ENCODE data around the gene RBCK1.

The RBCK1 gene

DNA sequence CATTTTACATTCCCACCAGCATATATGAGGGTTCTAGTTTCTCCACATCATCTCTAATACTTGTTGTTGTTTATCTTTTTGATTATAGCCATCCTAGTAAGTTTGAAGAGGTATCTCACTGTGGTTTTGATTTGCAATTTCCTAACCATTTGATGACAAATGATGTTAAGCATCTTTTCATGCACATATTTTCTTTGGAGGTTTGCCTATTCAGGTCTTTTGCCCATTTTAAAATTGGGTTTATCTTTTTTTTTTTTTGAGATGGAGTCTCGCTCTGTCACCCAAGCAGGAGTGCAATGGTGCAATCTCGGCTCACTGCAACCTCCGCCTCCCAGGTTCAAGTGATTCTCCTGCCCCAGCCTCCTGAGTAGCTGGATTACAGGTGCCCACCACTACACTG, 4.0 kb downstream of the RBCK1 start:
- H3K4me1 Mint-ChIP-seq: peaks cover 34 to 63% of the 10 kb centered on the region in 2 donors
- H3K36me3 Mint-ChIP-seq: peaks cover 39 to 64% of the 10 kb centered on the region in 2 donors
- no peak overlapping the region for H3K4me3 Mint-ChIP-seq
- ATAC-seq (replicated peaks): no peak
- no peaks in the 10 kb centered on the region for H3K27me3 Mint-ChIP-seq
- DNase-seq: no peak
- H3K27ac Mint-ChIP-seq: no peak overlapping the region
- H3K9me3 Mint-ChIP-seq: no peaks in the 10 kb centered on the region

DNA sequence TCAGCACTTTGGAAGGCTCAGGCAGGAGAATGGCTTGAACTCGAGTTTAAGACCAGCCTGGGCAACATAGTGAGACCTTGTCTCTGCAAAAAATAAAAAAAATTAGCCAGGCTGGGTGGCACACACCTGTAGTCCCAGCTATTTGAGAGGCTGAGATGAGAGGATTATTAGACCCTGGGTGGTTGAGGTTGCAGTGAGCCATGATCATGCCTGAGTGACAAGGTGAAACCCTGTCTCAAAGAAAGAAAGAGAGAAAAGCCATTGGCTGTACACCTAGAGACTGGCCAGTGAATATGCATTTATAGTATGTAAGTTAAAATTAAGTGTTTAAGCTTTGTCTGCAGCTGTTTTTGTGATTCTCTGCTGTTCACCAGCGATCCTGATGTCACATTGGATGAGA, 6.1 kb downstream of the RBCK1 start:
- H3K36me3 Mint-ChIP-seq: peaks cover 40 to 69% of the 10 kb centered on the region in 2 donors
- ATAC-seq (replicated peaks): no peak

DNA sequence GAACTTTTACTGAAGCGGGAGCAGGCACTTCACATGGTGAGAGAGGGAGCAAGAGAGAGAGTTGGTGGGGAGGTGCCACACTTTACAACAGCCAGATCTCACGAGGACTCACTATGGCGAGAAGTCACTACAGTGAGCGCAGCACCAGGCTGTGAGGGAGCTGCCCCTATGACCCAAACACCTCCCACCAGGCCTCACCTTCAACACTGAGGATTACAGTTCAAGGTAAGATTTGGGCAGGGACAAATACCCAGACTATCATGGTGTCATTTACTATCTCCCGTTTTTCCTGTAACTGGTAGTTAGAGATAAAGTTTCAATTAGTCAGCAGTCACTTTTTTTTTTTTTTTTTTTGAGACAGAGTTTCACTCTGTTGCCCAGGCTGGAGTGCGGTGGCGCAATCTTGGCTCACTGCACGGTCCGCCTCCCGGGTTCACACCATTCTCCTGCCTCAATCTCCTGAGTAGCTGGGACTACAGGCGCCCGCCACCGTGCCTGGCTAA, 7.8 kb downstream of the RBCK1 start:
- Mint-ChIP-seq H3K9me3 (no peaks in the 10 kb centered on the region), H3K4me3 (no peak overlapping the region), H3K27ac (no peak overlapping the region), H3K4me1 (peaks cover 18 to 37% of the 10 kb centered on the region in 2 donors), H3K27me3 (no peaks in the 10 kb centered on the region), H3K36me3 (peaks cover 40 to 60% of the 10 kb centered on the region in 2 donors)
- DNase-seq (no peak), ATAC-seq (replicated peaks) (no peak)

More for the DNA sequence above, 6.1 kb downstream of the RBCK1 start:
- Mint-ChIP-seq H3K4me3 (no peak overlapping the region), H3K27ac (peak overlapping the region; percentile 9), H3K4me1 (peaks cover 26 to 54% of the 10 kb centered on the region in 2 donors), H3K27me3 (no peaks in the 10 kb centered on the region), H3K9me3 (no peaks in the 10 kb centered on the region)
- no peak for DNase-seq

DNA sequence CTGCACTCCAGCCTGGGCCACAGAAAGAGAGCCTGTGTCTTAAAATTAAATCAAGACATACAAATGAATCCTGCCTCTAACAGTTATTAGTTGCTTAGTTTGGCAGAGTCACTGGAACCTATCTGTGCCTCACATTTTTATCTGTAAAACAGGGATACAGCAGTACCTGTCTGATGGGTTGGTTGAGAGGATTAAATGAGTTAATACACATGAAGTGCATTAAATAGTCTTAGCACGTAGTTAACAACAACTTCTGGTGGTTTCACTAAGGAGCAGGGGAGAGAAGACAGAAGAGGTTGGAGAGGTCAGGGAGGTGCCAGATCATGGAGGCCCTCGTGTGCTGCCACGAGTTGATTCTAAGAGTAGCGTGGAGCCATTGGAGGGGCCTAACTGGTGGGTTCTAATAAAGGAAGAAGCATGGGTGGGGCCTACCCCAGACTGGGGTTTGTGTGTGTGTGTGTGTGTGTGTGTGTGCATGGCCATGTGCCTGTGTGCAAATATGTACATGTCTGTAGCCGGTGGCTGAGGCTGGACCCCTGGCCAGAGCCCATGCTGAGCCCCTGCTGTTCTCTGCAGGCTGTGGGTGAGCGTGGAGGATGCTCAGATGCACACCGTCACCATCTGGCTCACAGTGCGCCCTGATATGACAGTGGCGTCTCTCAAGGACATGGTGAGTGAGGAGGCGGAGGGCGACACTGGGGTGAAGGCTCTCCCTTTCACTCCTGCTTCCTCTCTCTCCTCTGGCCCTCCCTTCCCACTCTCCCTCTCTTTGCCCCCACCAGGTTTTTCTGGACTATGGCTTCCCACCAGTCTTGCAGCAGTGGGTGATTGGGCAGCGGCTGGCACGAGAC, 9.1 kb downstream of the RBCK1 start:
- Mint-ChIP-seq H3K36me3 (peaks cover 44 to 60% of the 10 kb centered on the region in 2 donors), H3K9me3 (no peaks in the 10 kb centered on the region), H3K4me3 (no peak overlapping the region), H3K27me3 (no peaks in the 10 kb centered on the region), H3K4me1 (peaks cover 21 to 35% of the 10 kb centered on the region in 2 donors), H3K27ac (no peak overlapping the region)
- ATAC-seq (replicated peaks): no peak
- no peak for DNase-seq

DNA sequence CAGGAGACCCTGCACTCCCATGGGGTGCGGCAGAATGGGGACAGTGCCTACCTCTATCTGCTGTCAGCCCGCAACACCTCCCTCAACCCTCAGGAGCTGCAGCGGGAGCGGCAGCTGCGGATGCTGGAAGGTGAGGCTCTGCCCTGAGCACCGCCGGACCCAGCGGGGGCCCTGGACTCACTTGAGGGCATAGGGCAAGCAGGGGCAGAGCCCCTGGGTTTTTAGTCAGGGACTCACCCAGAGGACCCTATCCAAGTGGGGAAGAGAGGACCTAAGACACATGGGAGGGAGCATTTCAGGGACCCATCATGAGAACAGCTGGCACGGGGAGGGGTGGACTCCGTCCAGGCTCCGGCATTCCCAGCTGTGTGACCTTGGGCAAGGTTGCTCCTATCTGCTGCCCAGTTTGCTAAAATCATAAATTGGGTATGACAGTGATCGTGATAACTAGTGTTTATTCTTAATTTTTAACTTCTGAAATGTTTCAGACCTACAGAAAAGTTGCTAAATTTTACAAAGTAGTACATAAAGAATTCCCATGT, 9.8 kb downstream of the RBCK1 start:
- Mint-ChIP-seq H3K27me3 (no peaks in the 10 kb centered on the region), H3K4me3 (no peak overlapping the region), H3K4me1 (peaks cover 21 to 28% of the 10 kb centered on the region in 2 donors), H3K36me3 (peaks cover 49 to 62% of the 10 kb centered on the region in 2 donors), H3K9me3 (no peaks in the 10 kb centered on the region), H3K27ac (no peak overlapping the region)
- no peak for ATAC-seq (replicated peaks)
- no peak for DNase-seq

DNA sequence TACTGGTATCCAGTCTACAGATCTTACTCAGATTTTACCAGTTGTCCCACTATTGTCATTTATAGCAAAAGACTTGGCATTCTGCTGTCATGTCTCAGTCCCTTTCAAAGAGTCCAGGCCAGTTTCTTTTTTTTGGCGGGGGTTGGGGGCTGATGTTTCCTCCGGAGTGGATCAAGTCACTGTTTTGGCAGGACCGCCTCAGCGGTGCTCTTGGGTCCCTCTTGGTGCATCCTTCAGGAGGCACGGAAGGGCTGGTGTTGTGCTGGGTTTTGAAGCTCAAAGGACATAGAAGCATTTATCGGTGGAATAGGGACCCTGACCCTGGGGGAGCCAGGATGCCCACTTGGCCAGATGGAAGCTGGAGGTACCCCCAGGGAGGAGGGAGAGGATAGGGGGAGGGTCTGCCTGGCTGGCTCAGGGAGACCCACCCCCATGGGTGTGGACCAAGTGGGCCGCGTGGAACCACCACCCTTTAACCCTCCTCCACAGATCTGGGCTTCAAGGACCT, 10.8 kb downstream of the RBCK1 start:
- Mint-ChIP-seq H3K27me3 (no peaks in the 10 kb centered on the region), H3K36me3 (peaks cover 53 to 60% of the 10 kb centered on the region in 2 donors), H3K4me1 (peaks cover 15 to 17% of the 10 kb centered on the region in 2 donors), H3K4me3 (no peak overlapping the region), H3K9me3 (no peaks in the 10 kb centered on the region), H3K27ac (no peak overlapping the region)
- ATAC-seq (replicated peaks) (no peak), DNase-seq (no peak)

DNA sequence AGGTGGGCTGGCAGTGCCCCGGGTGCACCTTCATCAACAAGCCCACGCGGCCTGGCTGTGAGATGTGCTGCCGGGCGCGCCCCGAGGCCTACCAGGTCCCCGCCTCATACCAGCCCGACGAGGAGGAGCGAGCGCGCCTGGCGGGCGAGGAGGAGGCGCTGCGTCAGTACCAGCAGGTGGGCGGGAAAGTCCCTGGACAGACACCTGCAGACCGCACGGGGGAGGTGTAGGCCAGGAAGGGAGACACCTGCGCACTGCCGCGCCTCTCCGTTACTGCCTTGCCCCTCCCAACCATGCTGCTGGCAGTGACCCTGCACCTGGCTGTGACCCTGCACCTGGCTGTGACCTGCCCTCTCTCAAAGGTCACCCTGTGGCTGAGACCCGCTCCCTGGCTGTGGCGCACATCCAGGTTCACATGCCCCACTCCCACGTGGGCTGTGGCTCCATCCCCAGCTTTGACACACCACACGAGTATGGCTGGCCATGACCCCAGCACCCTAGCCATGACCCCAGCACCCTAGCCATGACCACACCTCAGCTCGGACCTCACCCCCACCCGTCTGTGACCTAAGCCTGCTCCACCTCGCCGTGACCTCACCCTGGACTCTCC, 11.6 kb downstream of the RBCK1 start:
- H3K36me3 Mint-ChIP-seq: peaks cover 58 to 67% of the 10 kb centered on the region in 2 donors
- peaks cover 12 to 15% of the 10 kb centered on the region in 2 donors for H3K4me1 Mint-ChIP-seq
- H3K4me3 Mint-ChIP-seq: no peak overlapping the region
- DNase-seq: no peak
- no peak overlapping the region for H3K27ac Mint-ChIP-seq
- peak in 1 of 2 donors; percentile 16 for ATAC-seq (replicated peaks)
- H3K27me3 Mint-ChIP-seq: no peaks in the 10 kb centered on the region
- H3K9me3 Mint-ChIP-seq: no peaks in the 10 kb centered on the region

DNA sequence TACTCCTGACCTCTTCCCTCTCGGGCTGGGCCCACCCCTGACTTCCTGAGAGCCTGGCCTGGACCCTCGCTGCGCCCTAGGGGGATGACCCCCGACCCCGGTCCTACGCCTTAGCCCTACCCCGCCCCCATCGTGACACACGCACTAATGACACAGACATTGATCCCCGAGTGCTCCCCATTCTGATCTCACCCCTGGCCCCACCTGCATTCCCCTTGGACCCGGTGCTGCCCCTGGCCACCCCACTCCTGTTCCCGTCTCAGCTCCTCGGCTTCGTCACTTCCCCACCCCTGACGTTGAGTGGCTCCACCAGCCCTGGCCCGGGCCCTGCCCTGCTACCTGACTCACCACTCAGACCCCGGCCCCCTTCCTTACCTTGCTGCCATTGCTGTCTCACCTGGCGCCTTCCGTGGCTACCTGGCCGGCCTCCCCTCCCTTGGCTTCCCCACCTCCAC, 12.1 kb downstream of the RBCK1 start:
- Mint-ChIP-seq H3K9me3 (no peaks in the 10 kb centered on the region), H3K27me3 (no peaks in the 10 kb centered on the region), H3K4me3 (no peak overlapping the region), H3K27ac (no peak overlapping the region), H3K36me3 (peaks cover 63 to 72% of the 10 kb centered on the region in 2 donors), H3K4me1 (peaks cover 12 to 15% of the 10 kb centered on the region in 2 donors)
- DNase-seq (no peak), ATAC-seq (replicated peaks) (no peak)

DNA sequence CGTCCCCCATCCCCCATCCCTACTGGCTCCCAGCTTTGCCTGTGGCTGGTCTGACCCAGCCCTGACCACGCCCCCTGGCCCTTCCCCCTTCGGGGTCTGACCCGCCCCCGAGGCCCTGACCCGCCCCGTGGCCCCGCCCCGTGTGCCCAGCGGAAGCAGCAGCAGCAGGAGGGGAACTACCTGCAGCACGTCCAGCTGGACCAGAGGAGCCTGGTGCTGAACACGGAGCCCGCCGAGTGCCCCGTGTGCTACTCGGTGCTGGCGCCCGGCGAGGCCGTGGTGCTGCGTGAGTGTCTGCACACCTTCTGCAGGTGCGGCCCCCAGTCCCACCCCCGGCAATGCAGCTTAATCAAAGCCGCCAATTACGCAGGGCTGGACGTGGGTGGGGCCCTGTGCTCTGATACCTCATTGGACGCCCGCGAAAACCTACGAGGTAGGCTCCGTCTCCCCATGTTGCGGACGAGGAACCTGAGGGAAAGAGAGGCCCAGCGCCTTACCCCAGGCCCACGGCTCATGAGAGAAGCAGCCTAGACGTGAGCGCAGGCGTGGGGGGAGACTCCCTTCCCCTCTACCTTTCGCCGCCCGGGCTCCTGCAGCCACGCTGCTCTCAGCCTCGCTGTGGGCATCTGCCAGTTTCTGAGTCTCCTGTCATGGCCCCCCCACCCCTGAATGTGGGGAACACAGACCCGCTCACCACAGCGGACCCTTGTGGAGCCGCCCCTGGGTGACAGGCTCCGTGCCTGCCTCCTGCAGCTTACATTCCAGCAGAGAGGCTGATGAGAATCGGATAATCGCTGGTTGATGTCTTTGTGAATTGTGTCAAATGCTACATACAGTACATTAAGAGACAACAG, 12.8 kb downstream of the RBCK1 start:
- Mint-ChIP-seq H3K27me3 (no peaks in the 10 kb centered on the region), H3K27ac (peak overlapping the region; percentile 77), H3K36me3 (peaks cover 55 to 68% of the 10 kb centered on the region in 2 donors), H3K4me3 (no peak overlapping the region), H3K4me1 (peaks cover 12% of the 10 kb centered on the region in 2 donors), H3K9me3 (no peaks in the 10 kb centered on the region)
- no peak for DNase-seq
- ATAC-seq (replicated peaks): peak in 1 of 2 donors; percentile 45

DNA sequence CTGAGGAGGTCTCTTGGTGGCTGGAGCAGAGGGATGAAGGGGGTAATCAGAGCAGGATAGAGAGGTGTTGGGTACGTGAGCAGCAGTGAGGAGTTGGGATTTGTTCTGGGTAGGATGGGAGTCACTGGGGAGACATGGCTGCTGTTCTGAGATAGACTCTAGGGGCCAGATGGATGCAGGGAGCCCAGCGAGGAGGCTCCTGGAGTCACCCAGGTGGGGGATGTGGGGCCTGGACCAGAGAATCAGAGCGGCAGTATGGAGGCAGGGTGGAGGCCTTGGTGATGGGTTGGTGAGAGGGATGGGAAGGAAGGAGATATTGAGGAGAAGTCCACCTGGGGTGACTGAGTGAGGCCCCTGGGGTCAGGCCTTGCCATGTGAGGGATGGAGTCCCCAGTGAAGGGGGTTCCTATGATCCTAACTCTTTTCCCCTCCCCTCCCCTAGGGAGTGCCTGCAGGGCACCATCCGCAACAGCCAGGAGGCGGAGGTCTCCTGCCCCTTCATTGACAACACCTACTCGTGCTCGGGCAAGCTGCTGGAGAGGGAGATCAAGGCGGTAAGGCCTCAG, 13.7 kb downstream of the RBCK1 start:
- no peak for DNase-seq
- Mint-ChIP-seq H3K36me3 (peaks cover 52 to 69% of the 10 kb centered on the region in 2 donors), H3K4me1 (peaks cover 7 to 10% of the 10 kb centered on the region in 2 donors), H3K4me3 (no peak overlapping the region), H3K27ac (peak overlapping the region; percentile 77), H3K27me3 (no peaks in the 10 kb centered on the region), H3K9me3 (no peaks in the 10 kb centered on the region)
- no peak for ATAC-seq (replicated peaks)

DNA sequence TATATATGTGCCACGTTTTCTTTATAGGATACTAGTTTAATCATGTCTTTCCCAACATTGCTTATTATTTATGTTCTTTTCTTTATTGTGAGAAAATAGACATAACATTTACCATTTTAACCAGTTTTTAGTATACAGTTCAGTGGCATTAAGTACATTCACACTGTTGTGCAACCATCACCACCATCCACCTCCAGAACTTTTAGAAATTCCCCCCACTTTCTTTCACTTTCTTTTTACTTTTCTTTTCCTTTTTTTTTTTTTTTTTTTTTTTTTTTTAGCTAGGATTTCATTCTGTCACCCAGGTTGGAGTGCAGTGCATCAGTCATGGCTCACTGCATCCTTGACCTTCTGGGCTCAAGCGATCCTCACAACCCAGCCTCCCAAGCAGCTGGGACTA, 18.5 kb downstream of the RBCK1 start:
- Mint-ChIP-seq H3K27ac (no peak overlapping the region), H3K4me1 (peaks cover 1 to 3% of the 10 kb centered on the region in 2 donors), H3K4me3 (no peak overlapping the region), H3K27me3 (no peaks in the 10 kb centered on the region), H3K9me3 (no peaks in the 10 kb centered on the region), H3K36me3 (peaks cover 49 to 66% of the 10 kb centered on the region in 2 donors)
- ATAC-seq (replicated peaks): no peak
- DNase-seq: no peak

DNA sequence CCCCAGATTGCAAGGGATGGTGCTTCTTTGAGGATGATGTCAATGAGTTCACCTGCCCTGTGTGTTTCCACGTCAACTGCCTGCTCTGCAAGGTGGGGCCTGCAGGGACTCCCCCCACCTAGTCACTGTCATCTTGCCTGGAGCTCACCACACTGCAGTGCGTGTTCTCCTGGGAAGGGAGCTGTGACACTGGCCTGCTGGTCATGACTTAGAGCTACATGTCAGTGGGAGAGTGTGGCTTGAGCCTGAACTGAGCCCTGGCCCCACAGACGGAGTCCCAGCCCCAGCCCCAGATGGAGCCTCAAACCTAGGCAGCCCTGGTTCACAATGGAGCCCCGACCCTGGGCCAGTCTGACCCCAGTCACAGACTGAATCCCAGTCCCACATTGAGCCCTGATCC, 19.3 kb downstream of the RBCK1 start:
- Mint-ChIP-seq H3K27ac (no peak overlapping the region), H3K4me1 (peaks cover 2% of the 10 kb centered on the region in 2 donors), H3K27me3 (no peaks in the 10 kb centered on the region), H3K9me3 (no peaks in the 10 kb centered on the region), H3K36me3 (peaks cover 46 to 63% of the 10 kb centered on the region in 2 donors), H3K4me3 (no peak overlapping the region)
- ATAC-seq (replicated peaks) (no peak), DNase-seq (no peak)

DNA sequence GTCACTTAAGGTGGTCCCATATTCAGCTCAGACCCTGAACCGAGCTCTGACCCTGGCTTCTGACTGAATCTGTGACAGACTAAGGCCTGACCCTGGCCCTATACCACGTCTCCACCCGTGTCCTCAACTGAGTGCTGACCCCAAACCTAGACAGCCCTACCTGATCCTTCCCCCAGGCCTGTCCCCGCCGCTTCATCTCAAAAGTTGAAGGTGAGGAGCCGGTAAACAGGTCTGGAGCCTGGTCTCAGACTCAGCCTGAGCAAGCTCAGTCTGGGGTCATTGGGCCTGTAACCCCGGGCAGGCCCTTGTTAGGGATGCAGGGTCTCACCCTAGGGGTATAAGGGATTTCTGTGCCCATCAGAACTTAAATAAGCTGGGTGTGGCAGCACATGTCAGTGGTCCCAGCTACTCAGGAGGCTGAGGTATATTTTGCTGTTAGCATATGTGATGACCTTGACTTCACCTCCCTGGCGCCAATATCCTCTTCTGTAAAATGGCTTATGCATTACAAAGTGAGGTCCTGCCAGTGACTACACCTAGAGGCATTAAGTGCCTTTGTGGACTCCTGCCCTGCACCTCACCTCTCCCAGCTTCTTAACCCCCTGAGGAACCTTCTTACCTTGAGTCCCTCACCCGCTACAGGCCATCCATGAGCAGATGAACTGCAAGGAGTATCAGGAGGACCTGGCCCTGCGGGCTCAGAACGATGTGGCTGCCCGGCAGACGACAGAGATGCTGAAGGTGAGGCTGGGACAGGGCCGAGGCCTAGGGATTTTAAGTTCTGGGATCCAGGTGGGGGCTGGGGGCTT, 20.0 kb downstream of the RBCK1 start:
- H3K36me3 Mint-ChIP-seq: peaks cover 44 to 61% of the 10 kb centered on the region in 2 donors
- ATAC-seq (replicated peaks) (no peak), DNase-seq (no peak)
- H3K27me3 Mint-ChIP-seq: no peaks in the 10 kb centered on the region
- H3K27ac Mint-ChIP-seq: peak overlapping the region; percentile 37
- no peak overlapping the region for H3K4me3 Mint-ChIP-seq
- no peaks in the 10 kb centered on the region for H3K9me3 Mint-ChIP-seq
- peaks cover 7 to 8% of the 10 kb centered on the region in 2 donors for H3K4me1 Mint-ChIP-seq
